Loucy (cell line): ENCODE measurements around the gene RNU5D-1.

Source experiments
- H2AFZ ChIP-seq: fragments of 200-600 bp; sonication (generic); 2 replicates; pipeline ENCODE4 v1.6.0; 2016; ENCODE audit warnings: antibody characterized with exemption, mild to moderate bottlenecking, low read length, moderate library complexity
- H3F3A ChIP-seq: fragments of 200-600 bp; 2 replicates; pipeline ENCODE4 v1.6.0; 2016; ENCODE audit warnings: antibody characterized with exemption, low read depth, mild to moderate bottlenecking
- H3K27me3 ChIP-seq: fragments of 200-600 bp; sonication (generic); 2 replicates; pipeline ENCODE4 v1.6.1; 2014; ENCODE audit warnings: low read length, mild to moderate bottlenecking; ENCODE audit not compliant: insufficient read depth, poor library complexity, severe bottlenecking
- H3K36me3 ChIP-seq: fragments of 200-600 bp; sonication (generic); 2 replicates; pipeline ENCODE4 v1.6.1; 2016; ENCODE audit warnings: low read length; ENCODE audit not compliant: insufficient read depth
- H3K4me1 ChIP-seq: fragments of 200-600 bp; sonication (generic); 2 replicates; pipeline ENCODE4 v1.5.1; 2014; ENCODE audit warnings: low read length, mild to moderate bottlenecking; ENCODE audit not compliant: insufficient read depth, poor library complexity, severe bottlenecking
- H3K4me2 ChIP-seq: fragments of 200-600 bp; sonication (generic); 2 replicates; pipeline ENCODE4 v1.6.0; 2014; ENCODE audit warnings: antibody characterized with exemption, low read length, low read depth, mild to moderate bottlenecking; ENCODE audit not compliant: poor library complexity, severe bottlenecking
- H3K4me3 ChIP-seq: fragments of 200-600 bp; sonication (generic); 2 replicates; pipeline ENCODE4 v1.5.1; 2014; ENCODE audit warnings: low read length, mild to moderate bottlenecking, mixed read lengths; ENCODE audit not compliant: poor library complexity, severe bottlenecking
- H3K79me2 ChIP-seq: fragments of 200-600 bp; sonication (generic); 2 replicates; pipeline ENCODE4 v1.6.1; 2014; ENCODE audit warnings: low read length; ENCODE audit not compliant: insufficient read depth
- H3K9ac ChIP-seq: fragments of 200-600 bp; sonication (generic); 2 replicates; pipeline ENCODE4 v1.6.0; 2014; ENCODE audit warnings: mild to moderate bottlenecking, low read depth, low read length, moderate library complexity; ENCODE audit not compliant: poor library complexity, severe bottlenecking
- H3K9me2 ChIP-seq: fragments of 200-600 bp; sonication (generic); replicated peaks from 2 replicates; pipeline ENCODE4 v1.6.1; 2016; ENCODE audit warnings: low read depth, low read length, mixed read lengths
- H3K9me3 ChIP-seq: fragments of 200-600 bp; sonication (generic); 2 replicates; pipeline ENCODE4 v1.6.1; 2014; ENCODE audit warnings: mild to moderate bottlenecking, antibody characterized with exemption, low read length, low read depth; ENCODE audit not compliant: insufficient read depth
- H4K20me1 ChIP-seq: fragments of 200-600 bp; sonication (generic); 2 replicates; pipeline ENCODE4 v1.6.0; 2014; ENCODE audit warnings: antibody characterized with exemption, low read length, mild to moderate bottlenecking; ENCODE audit not compliant: insufficient read depth, poor library complexity, severe bottlenecking
- CTCF ChIP-seq: fragments of 200-600 bp; sonication (generic); conservative IDR thresholded peaks from 2 replicates; pipeline ENCODE4 v1.5.1; 2014; ENCODE audit warnings: mild to moderate bottlenecking, antibody characterized with exemption, low read length
- EZH2phosphoT487 ChIP-seq: fragments of 200-600 bp; IDR thresholded peaks from 2 replicates; pipeline ENCODE4 v1.6.1; 2018; ENCODE audit warnings: antibody characterized with exemption, mild to moderate bottlenecking, moderate library complexity, borderline replicate concordance

Gene RNU5D-1

GRCh38 chr1:44730741-44731512, at the start of gene RNU5D-1:
TSS of gene RNU5D-1 (minus strand) at chr1:44731170.
- TF ChIP-seq EZH2phosphoT487, result no peak
- TF ChIP-seq CTCF, result peak; percentile 75
- no peaks in the 10 kb centered on the region for H3K36me3 ChIP-seq
- no peaks in the 10 kb centered on the region for H4K20me1 ChIP-seq
- peaks cover 13% of the 10 kb centered on the region for H3F3A ChIP-seq
- H2AFZ ChIP-seq, result peak within 1 kb of the TSS; percentile 73
- no peaks in the 10 kb centered on the region for H3K9me2 ChIP-seq
- peak within 1 kb of the TSS; percentile 75 for H3K4me2 ChIP-seq
- peaks cover 20% of the 10 kb centered on the region for H3K4me1 ChIP-seq
- peak within 1 kb of the TSS; percentile 66 for H3K4me3 ChIP-seq
- no peaks in the 10 kb centered on the region for H3K9me3 ChIP-seq
- no peaks in the 10 kb centered on the region for H3K79me2 ChIP-seq
- H3K9ac ChIP-seq, result peak within 1 kb of the TSS; percentile 68
- H3K27me3 ChIP-seq, result no peaks in the 10 kb centered on the region

- Histone ChIP-seq H3K4me2 (no peak overlapping the region), H3K9me2 (no peaks in the 10 kb centered on the region), H3K27me3 (peaks cover 7% of the 10 kb centered on the region), H3K4me1 (peaks cover 22% of the 10 kb centered on the region), H4K20me1 (peaks cover 48% of the 10 kb centered on the region), H3K9ac (no peak overlapping the region), H3F3A (no peaks in the 10 kb centered on the region), H3K9me3 (no peaks in the 10 kb centered on the region), H3K4me3 (no peak overlapping the region), H3K36me3 (peaks cover 50% of the 10 kb centered on the region), H2AFZ (no peak overlapping the region), H3K79me2 (peaks cover 51% of the 10 kb centered on the region)
- TF ChIP-seq EZH2phosphoT487, result no peak
- TF ChIP-seq CTCF, result no peak
These were observed 49.7 kb upstream of the RNU5D-1 start for GRCh38 chr1:44780583-44781121.

GRCh38 chr1:44778705-44779576, 48.0 kb upstream of the RNU5D-1 start:
- Histone ChIP-seq H3K27me3 (peaks cover 14% of the 10 kb centered on the region), H3K9ac (peak overlapping the region; percentile 98), H3K9me2 (no peaks in the 10 kb centered on the region), H2AFZ (no peak overlapping the region), H3K36me3 (peaks cover 50% of the 10 kb centered on the region), H3K79me2 (peaks cover 65% of the 10 kb centered on the region), H3K4me3 (peak overlapping the region; percentile 98), H3F3A (no peaks in the 10 kb centered on the region), H4K20me1 (peaks cover 48% of the 10 kb centered on the region), H3K4me1 (peaks cover 22% of the 10 kb centered on the region), H3K9me3 (no peaks in the 10 kb centered on the region), H3K4me2 (peak overlapping the region; percentile 98)
- TF ChIP-seq CTCF (no peak), EZH2phosphoT487 (no peak)
